H1 (cell line): ENCODE measurements around the gene FAM98C. TPM values are rescaled to one million over a fixed set of nuclear protein-coding genes. Genes with fewer than 3 reads are reported as not detected.

Experiments used
- CTCF ChIA-PET: fragments of 300-600 bp; sonication (Branson Sonifier 250); formaldehyde crosslinking; loops from one replicate; lab custom pipeline; 2021; ENCODE audit not compliant: partially characterized antibody; lab: Charles Lee
- POLR2A ChIA-PET: fragments of 300-600 bp; sonication (Branson Sonifier 250); formaldehyde crosslinking; loops from one replicate; lab custom pipeline; 2021; ENCODE audit warnings: inconsistent platforms; ENCODE audit not compliant: partially characterized antibody; lab: Charles Lee
- DNase-seq, 2 experiments: peaks; one replicate each; pipeline versions ENCODE4 v3.0.0 to v3.0.0-alpha.2; 2010 to 2022; ENCODE audit warnings: low spot score in 2 of 2, low read depth in 1 of 2, mixed read lengths in 1 of 2
- FAIRE-seq: peaks from 2 replicates; lab custom pipeline; 2011; peaks lifted over from hg19 to GRCh38; lab: Jason Lieb, UNC
- H2AFZ ChIP-seq: 2 replicates; pipeline ENCODE4 v1.8.1; 2012; ENCODE audit warnings: low read length, inconsistent platforms
- H2AK5ac ChIP-seq: 2 replicates; pipeline ENCODE4 v1.6.1; 2013; ENCODE audit warnings: low read depth, low read length
- H2BK120ac ChIP-seq: replicated peaks from 2 replicates; pipeline ENCODE3; 2013; ENCODE audit warnings: low read depth, low read length, inconsistent platforms
- H2BK12ac ChIP-seq: 2 replicates; pipeline ENCODE4 v1.6.1; 2013; ENCODE audit warnings: low read depth, low read length
- H2BK15ac ChIP-seq: 2 replicates; pipeline ENCODE4 v1.6.1; 2013; ENCODE audit warnings: low read length
- H2BK20ac ChIP-seq: 2 replicates; pipeline ENCODE4 v1.6.1; 2013; ENCODE audit warnings: low read length
- H2BK5ac ChIP-seq: 2 replicates; pipeline ENCODE4 v1.6.1; 2013; ENCODE audit warnings: low read depth, low read length
- H3K14ac ChIP-seq: 2 replicates; pipeline ENCODE4 v1.6.1; 2013; ENCODE audit warnings: inconsistent platforms; ENCODE audit not compliant: insufficient read length
- H3K18ac ChIP-seq: 2 replicates; pipeline ENCODE4 v1.6.1; 2013; ENCODE audit warnings: low read length; ENCODE audit errors: extremely low read depth
- H3K23ac ChIP-seq: 2 replicates; pipeline ENCODE4 v1.6.1; 2013; ENCODE audit warnings: inconsistent platforms; ENCODE audit not compliant: insufficient read length
- H3K23me2 ChIP-seq: 2 replicates; pipeline ENCODE4 v1.6.1; 2013; ENCODE audit warnings: low read depth, low read length
- H3K27ac ChIP-seq: 2 replicates; pipeline ENCODE4 v1.6.1; 2011; ENCODE audit warnings: low read depth, low read length, inconsistent platforms
- H3K27me3 ChIP-seq, 4 experiments: replicated peaks in 1 of 4; 1 replicate in 1 of 4; 2 replicates in 3 of 4; pipeline versions ENCODE4 v1.6.1 to v1.8.1; 2011 to 2013; ENCODE audit warnings: low read length in 3 of 4, mild to moderate bottlenecking in 3 of 4, inconsistent platforms in 2 of 4, mixed read lengths in 2 of 4, moderate library complexity in 1 of 4; ENCODE audit not compliant: control insufficient read depth in 3 of 4, insufficient read depth in 3 of 4; ENCODE audit errors: extremely low read depth in 1 of 4
- H3K36me3 ChIP-seq, 4 experiments: 2 replicates each; pipeline versions ENCODE4 v1.6.1 to v1.8.1; 2011 to 2013; ENCODE audit warnings: mild to moderate bottlenecking in 4 of 4, low read length in 3 of 4, moderate library complexity in 2 of 4, control low read depth in 1 of 4, inconsistent platforms in 1 of 4; ENCODE audit not compliant: insufficient read depth in 4 of 4, control insufficient read depth in 2 of 4
- H3K4ac ChIP-seq: replicated peaks from 2 replicates; pipeline ENCODE3; 2013; ENCODE audit warnings: low read length, low read depth, mixed read lengths, inconsistent platforms; ENCODE audit not compliant: insufficient read length
- H3K4me1 ChIP-seq, 4 experiments: replicated peaks in 1 of 4; 1 replicate in 1 of 4; 2 replicates in 3 of 4; pipeline versions ENCODE4 v1.6.1 to v1.8.1; 2011 to 2013; ENCODE audit warnings: low read length in 3 of 4, inconsistent platforms in 2 of 4, mixed read lengths in 1 of 4; ENCODE audit not compliant: insufficient read depth in 4 of 4, control insufficient read depth in 3 of 4
- H3K4me2 ChIP-seq, 2 experiments: 2 replicates each; pipeline versions ENCODE4 v1.6.1 to v1.8.1; 2011 to 2013; ENCODE audit warnings: low read depth in 2 of 2, low read length in 2 of 2, control low read depth in 1 of 2, inconsistent platforms in 1 of 2, mild to moderate bottlenecking in 1 of 2; ENCODE audit not compliant: insufficient read depth in 1 of 2
- H3K4me3 ChIP-seq, 4 experiments: fragments of 200-600, 300-600 bp in 1 of 4; sonication (generic), shearing (Covaris generic), sonication (Bioruptor Twin) in 1 of 4; 2 replicates each; pipeline versions ENCODE4 v1.5.1 to v1.8.1; 2011 to 2016; ENCODE audit warnings: low read length in 4 of 4, low read depth in 3 of 4, control low read depth in 2 of 4, inconsistent platforms in 2 of 4, mild to moderate bottlenecking in 2 of 4, mixed read lengths in 1 of 4, moderate library complexity in 1 of 4; ENCODE audit not compliant: insufficient read depth in 2 of 4; ENCODE audit errors: extremely low read depth in 1 of 4
- H3K56ac ChIP-seq: replicated peaks from 2 replicates; pipeline ENCODE3; 2013; ENCODE audit warnings: low read depth, mild to moderate bottlenecking, mixed read lengths, low read length, inconsistent platforms; ENCODE audit not compliant: insufficient read length
- H3K79me1 ChIP-seq: 2 replicates; pipeline ENCODE4 v1.6.1; 2013; ENCODE audit warnings: low read depth, low read length, control low read depth
- H3K79me2 ChIP-seq, 2 experiments: 2 replicates each; pipeline versions ENCODE4 v1.6.1 to v1.8.1; 2012 to 2013; ENCODE audit warnings: low read length in 2 of 2, mild to moderate bottlenecking in 2 of 2, inconsistent platforms in 1 of 2; ENCODE audit not compliant: insufficient read depth in 2 of 2, control insufficient read depth in 1 of 2
- H3K9ac ChIP-seq, 4 experiments: replicated peaks in 1 of 4; 1 replicate in 1 of 4; 2 replicates in 3 of 4; pipeline versions ENCODE4 v1.6.1 to v1.8.1; 2011 to 2013; ENCODE audit warnings: low read depth in 3 of 4, low read length in 3 of 4, control low read depth in 2 of 4, mild to moderate bottlenecking in 2 of 4, moderate library complexity in 2 of 4, inconsistent platforms in 1 of 4; ENCODE audit errors: extremely low read depth in 1 of 4
- H3K9me3 ChIP-seq, 2 experiments: 2 replicates each; pipeline versions ENCODE4 v1.6.1 to v1.8.1; 2012 to 2013; ENCODE audit warnings: mild to moderate bottlenecking in 2 of 2, moderate library complexity in 2 of 2, control low read depth in 1 of 2, inconsistent platforms in 1 of 2, low read depth in 1 of 2, low read length in 1 of 2, mixed read lengths in 1 of 2; ENCODE audit not compliant: insufficient read depth in 2 of 2
- H4K20me1 ChIP-seq, 2 experiments: replicated peaks in 1 of 2; 2 replicates each; pipeline versions ENCODE3 to v1.8.1; 2011 to 2013; ENCODE audit warnings: inconsistent platforms in 2 of 2, low read length in 2 of 2, mild to moderate bottlenecking in 1 of 2; ENCODE audit not compliant: insufficient read depth in 2 of 2, control insufficient read depth in 1 of 2
- H4K5ac ChIP-seq: 2 replicates; pipeline ENCODE4 v1.6.1; 2013; ENCODE audit warnings: low read length, low read depth, mixed read lengths, inconsistent platforms; ENCODE audit not compliant: insufficient read length
- H4K8ac ChIP-seq: 2 replicates; pipeline ENCODE4 v1.8.0; 2013; ENCODE audit warnings: mild to moderate bottlenecking, moderate library complexity, low read length, inconsistent platforms; ENCODE audit not compliant: insufficient read depth; ENCODE audit errors: extremely low read depth
- H4K91ac ChIP-seq: replicated peaks from 2 replicates; pipeline ENCODE3; 2013; ENCODE audit warnings: low read length, mixed read lengths, inconsistent platforms; ENCODE audit not compliant: insufficient read length
- ATF2 ChIP-seq: IDR thresholded peaks from 2 replicates; pipeline ENCODE4 v1.6.1; 2012; ENCODE audit warnings: low read length, inconsistent platforms
- CREB1 ChIP-seq: IDR thresholded peaks from 2 replicates; pipeline ENCODE4 v1.6.1; 2012; ENCODE audit warnings: inconsistent platforms
- GTF2F1 ChIP-seq: IDR thresholded peaks from 2 replicates; pipeline ENCODE4 v1.6.1; 2012; ENCODE audit warnings: low read depth, low read length, improper control_type of control experiment, borderline replicate concordance
- JUN ChIP-seq: IDR thresholded peaks from 2 replicates; pipeline ENCODE4 v1.6.1; 2011; ENCODE audit warnings: low read depth, mild to moderate bottlenecking, improper control_type of control experiment, low read length
- JUND ChIP-seq: IDR thresholded peaks from 2 replicates; pipeline ENCODE4 v1.6.1; 2011; ENCODE audit warnings: mild to moderate bottlenecking, improper control_type of control experiment, low read length
- KDM1A ChIP-seq: fragments of 200-600, 300-600 bp; sonication (generic); IDR thresholded peaks from 2 replicates; pipeline ENCODE4 v1.7.1; 2016; ENCODE audit warnings: mild to moderate bottlenecking, low read length, borderline replicate concordance
- MAX ChIP-seq: IDR thresholded peaks from 2 replicates; pipeline ENCODE4 v1.6.1; 2012; ENCODE audit warnings: inconsistent platforms
- NRF1 ChIP-seq: IDR thresholded peaks from 2 replicates; pipeline ENCODE4 v1.6.1; 2011; ENCODE audit warnings: mild to moderate bottlenecking, low read depth, low read length, improper control_type of control experiment
- PHF8 ChIP-seq: fragments of 200-600 bp; sonication (generic); conservative IDR thresholded peaks from 2 replicates; pipeline ENCODE4 v1.7.1; 2012; ENCODE audit warnings: low read depth, mild to moderate bottlenecking, inconsistent platforms, low read length, moderate library complexity
- RBBP5 ChIP-seq: IDR thresholded peaks from 2 replicates; pipeline ENCODE4 v1.7.1; 2012; ENCODE audit warnings: low read depth, mild to moderate bottlenecking, inconsistent platforms, low read length, moderate library complexity, borderline replicate concordance
- SAP30 ChIP-seq: fragments of 300-600 bp; sonication (generic); IDR thresholded peaks from 2 replicates; pipeline ENCODE4 v1.7.1; 2012; ENCODE audit warnings: low read length, moderate library complexity, mild to moderate bottlenecking, inconsistent platforms; ENCODE audit not compliant: insufficient read depth, insufficient replicate concordance
- SP1 ChIP-seq: IDR thresholded peaks from 2 replicates; pipeline ENCODE4 v1.6.1; 2011; ENCODE audit warnings: low read depth, low read length
- SRF ChIP-seq: IDR thresholded peaks from 2 replicates; pipeline ENCODE4 v1.6.1; 2011; ENCODE audit warnings: mild to moderate bottlenecking, low read depth, low read length, moderate library complexity
- WGBS, 2 experiments: shearing (Covaris generic) in 1 of 2; methylation state at CpG; one replicate each; pipeline versions ENCODE4 v1.1.6 to v1.1.7; 2013 to 2015; ENCODE audit warnings: low lambda C conversion rate in 2 of 2, mixed read lengths in 2 of 2, inconsistent platforms in 1 of 2, low coverage in 1 of 2, missing lambda C conversion rate in 1 of 2; ENCODE audit not compliant: insufficient replicate concordance in 2 of 2, insufficient coverage in 1 of 2, insufficient read length in 1 of 2; ENCODE audit errors: extremely low coverage in 1 of 2, missing lambda C conversion rate in 1 of 2; 5-methylcytosine and 5-hydroxymethylcytosine counted together
- polyA plus RNA-seq, 7 experiments: library from polyadenylated mRNA; depleted of rRNA in 3 of 7; stranded (reverse) in 5 of 7; unstranded in 2 of 7; fragments of >200 nt in 5 of 7; fragments of 200-250 nt in 2 of 7; gene quantifications; 1 replicate in 5 of 7; 2 replicates in 1 of 7; 4 replicates in 1 of 7; pipeline versions ENCODE4 v1.2.1 to v1.2.3, GENCODE V29; 2011 to 2013; ENCODE audit warnings: missing spikeins in 2 of 7, mixed read lengths in 2 of 7
- total RNA-seq: library from RNA; stranded (reverse); fragmentation: NEBNext Ultra II Directional; extraction: Animal tissue kit (Norgen Biotek cat#: 25700); gene quantifications from 2 replicates; pipeline ENCODE4 v1.2.1, GENCODE V29; 2021

The FAM98C gene
- total and polyA plus RNA-seq, 2 of the 8 experiments (the other 6 are each of a cell fraction or from before 2014, with no cell fraction given), result 6.1 to 9.4 TPM

- POLR2A ChIA-PET, result interaction anchor here (0.9 to 1.2 kb wide), 5 partner anchors 14 to 397 kb away, joined by 3 to 4 read pairs (median 3); no protein-coding TSS in a partner anchor
- Histone ChIP-seq H4K91ac (no peak overlapping the region), H3K18ac (no peak overlapping the region), H3K23ac (no peak overlapping the region), H3K4me1 (peaks cover 0 to 5% (median 2%) of the 10 kb centered on the region in 4 experiments; a peak in 5 of 7 replicates), H4K5ac (no peak overlapping the region), H3K9me3 (no peaks in the 10 kb centered on the region), H3K14ac (no peak overlapping the region), H3K4me3 (no peak overlapping the region), H3K23me2 (no peaks in the 10 kb centered on the region), H2BK120ac (no peak overlapping the region), H3K9ac (no peak overlapping the region), H4K8ac (no peak overlapping the region), H3K4me2 (no peak overlapping the region), H2BK12ac (no peak overlapping the region), H3K27me3 (no peaks in the 10 kb centered on the region), H3K4ac (no peak overlapping the region), H2BK15ac (no peak overlapping the region), H2BK20ac (no peak overlapping the region), H2AFZ (no peak overlapping the region), H3K36me3 (peaks cover 9 to 18% (median 11%) of the 10 kb centered on the region in 4 experiments; a peak in 6 of 8 replicates), H2BK5ac (no peak overlapping the region), H2AK5ac (no peak overlapping the region), H4K20me1 (peaks cover 2 to 4% of the 10 kb centered on the region in 2 experiments), H3K79me1 (no peaks in the 10 kb centered on the region; the same call in 1 of the 2 replicates), H3K79me2 (no peaks in the 10 kb centered on the region), H3K56ac (no peak overlapping the region), H3K27ac (no peak overlapping the region)
- CTCF ChIA-PET, result no interaction called here
- DNase-seq (no peak), FAIRE-seq (no peak)
- 85% methylated on average over 8 of the region's 8 CpGs; no CpG with 5 or more reads in 1 of the 2 experiments for WGBS, 2 experiments
- TF ChIP-seq KDM1A, result no peak
- no peak for TF ChIP-seq SAP30
- no peak for TF ChIP-seq MAX
- no peak for TF ChIP-seq NRF1
- no peak for TF ChIP-seq SP1
- no peak for TF ChIP-seq PHF8
- no peak for TF ChIP-seq RBBP5
- no peak for TF ChIP-seq ATF2
- TF ChIP-seq GTF2F1, result no peak
- no peak for TF ChIP-seq JUN
- TF ChIP-seq JUND, result no peak
- no peak for TF ChIP-seq CREB1
- TF ChIP-seq SRF, result no peak
Observed at GRCh38 chr19:38451036-38451435, 48.1 kb downstream of the FAM98C start.
